HS-27A (cell line): ENCODE results near the gene NTM.
"Not testable (repeated sequence)": the region's sequence is repeated elsewhere in the genome, so short reads cannot be mapped to it uniquely, and the experiment has no call there.

Experiments used
- DNase-seq: peaks from one replicate; pipeline ENCODE4 v3.0.0-alpha.2; 2012; ENCODE audit warnings: low read depth, missing footprints

Gene NTM

GRCh38 chr11:132047167-132047566, 676.8 kb downstream of the NTM start:
- no peak for DNase-seq

DNA sequence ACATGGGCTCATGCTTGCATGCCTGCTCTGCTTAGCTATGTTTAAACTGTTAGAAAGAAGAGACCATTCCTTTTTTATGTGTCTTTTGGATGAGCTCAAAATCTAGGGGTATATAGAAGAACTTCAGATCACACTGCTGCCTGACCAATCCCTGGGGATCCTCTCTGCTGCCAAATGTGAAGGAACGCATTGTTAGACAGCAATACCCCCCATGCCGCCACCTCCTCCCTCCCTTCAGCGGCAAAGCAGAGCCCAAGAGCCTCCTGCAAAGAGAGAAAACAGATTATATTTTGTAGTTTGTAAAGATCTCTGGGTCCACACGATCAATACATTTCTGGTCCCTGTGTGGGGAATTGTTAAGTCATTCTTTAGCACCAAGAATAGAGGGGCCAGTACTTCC, 677.6 kb downstream of the NTM start:
- DNase-seq = no peak

GRCh38 chr11:132049205-132049604, 678.8 kb downstream of the NTM start:
- DNase-seq = no peak

GRCh38 chr11:132050049-132050448, 679.6 kb downstream of the NTM start:
- no peak for DNase-seq

GRCh38 chr11:132050577-132051165, 680.3 kb downstream of the NTM start:
- no peak for DNase-seq

DNA sequence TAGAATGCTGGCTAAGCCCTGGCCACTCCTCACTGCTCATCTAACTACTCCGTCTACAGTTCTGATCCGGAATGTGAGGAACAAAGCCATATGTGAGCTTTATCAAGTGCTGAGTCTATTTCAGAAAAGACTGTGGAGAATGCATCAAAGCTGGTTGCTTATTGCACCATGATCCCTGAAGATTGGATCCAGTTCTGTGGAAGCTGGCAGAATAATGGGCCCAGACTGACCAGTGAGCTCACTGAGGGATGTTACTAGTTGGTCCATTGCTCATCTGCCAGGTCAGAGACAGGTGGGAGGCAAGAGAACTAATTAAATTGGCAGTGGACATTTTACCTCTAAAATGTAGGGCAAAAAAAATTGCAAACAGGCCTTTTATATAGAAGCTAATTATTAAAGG, 681.3 kb downstream of the NTM start:
- no peak for DNase-seq

GRCh38 chr11:132052342-132052741, 681.9 kb downstream of the NTM start:
- DNase-seq = no peak

- no peak for DNase-seq
Measured at GRCh38 chr11:132052904-132053303, 682.5 kb downstream of the NTM start.

DNA sequence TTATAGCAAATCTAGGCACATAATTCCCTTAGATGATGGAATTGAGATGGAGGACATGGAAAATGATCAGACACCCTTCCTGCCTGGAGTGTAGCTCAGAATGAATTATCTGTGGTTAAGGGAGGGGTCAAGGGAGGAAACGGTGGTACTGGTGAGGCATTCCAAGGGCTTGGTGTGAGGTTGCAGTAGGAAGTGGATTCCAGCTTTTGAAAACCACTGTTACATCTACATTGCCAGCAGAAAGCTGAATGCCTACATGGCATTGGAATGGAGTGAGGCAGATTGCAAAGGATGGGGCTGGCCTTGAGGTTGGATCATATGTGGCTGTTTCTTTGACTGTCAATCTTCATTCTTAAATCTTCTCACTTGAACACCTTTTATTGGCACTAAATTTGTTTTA, 684.4 kb downstream of the NTM start:
- DNase-seq = peak; percentile 99

DNA sequence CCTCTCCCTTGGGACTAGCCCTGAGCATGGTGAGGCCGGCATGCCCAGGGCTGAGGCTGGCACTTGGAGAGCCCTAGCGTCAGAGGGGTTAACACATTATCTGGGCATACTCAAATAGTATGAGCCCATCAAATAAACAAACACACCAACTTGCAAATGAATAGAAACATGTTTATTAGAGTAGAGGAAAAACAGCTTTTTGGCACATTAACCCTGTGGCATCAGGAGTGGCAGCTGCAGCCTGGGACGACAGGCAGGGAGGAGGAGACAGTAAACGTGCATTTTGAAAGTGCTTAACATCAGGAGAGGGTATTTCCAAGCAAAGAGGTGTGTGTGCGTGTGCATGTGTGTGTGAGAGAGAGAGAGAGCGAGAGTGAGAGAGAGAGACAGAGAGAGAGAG, 684.9 kb downstream of the NTM start:
- DNase-seq = no peak

DNA sequence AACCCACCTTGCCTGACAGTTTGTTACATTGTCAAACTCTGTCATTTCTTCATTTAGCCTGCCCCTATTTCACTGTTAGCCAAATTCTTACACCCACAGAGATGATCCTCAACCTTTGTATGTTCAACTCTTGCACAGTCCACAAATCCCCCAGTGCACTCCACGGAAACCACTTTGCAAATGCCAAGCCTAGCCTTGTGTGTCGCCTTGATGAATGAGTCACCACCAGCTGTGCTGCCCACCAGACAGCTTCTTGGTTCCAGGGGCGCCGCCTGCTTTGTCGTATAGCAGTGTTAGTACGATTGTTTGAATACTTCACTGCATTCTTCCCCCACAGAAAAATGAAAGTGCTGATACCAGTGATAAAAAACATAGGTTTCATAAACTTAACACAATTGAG, 686.3 kb downstream of the NTM start:
- peak; percentile 97 for DNase-seq

GRCh38 chr11:132057266-132057665, 686.9 kb downstream of the NTM start:
- DNase-seq = no peak

DNA sequence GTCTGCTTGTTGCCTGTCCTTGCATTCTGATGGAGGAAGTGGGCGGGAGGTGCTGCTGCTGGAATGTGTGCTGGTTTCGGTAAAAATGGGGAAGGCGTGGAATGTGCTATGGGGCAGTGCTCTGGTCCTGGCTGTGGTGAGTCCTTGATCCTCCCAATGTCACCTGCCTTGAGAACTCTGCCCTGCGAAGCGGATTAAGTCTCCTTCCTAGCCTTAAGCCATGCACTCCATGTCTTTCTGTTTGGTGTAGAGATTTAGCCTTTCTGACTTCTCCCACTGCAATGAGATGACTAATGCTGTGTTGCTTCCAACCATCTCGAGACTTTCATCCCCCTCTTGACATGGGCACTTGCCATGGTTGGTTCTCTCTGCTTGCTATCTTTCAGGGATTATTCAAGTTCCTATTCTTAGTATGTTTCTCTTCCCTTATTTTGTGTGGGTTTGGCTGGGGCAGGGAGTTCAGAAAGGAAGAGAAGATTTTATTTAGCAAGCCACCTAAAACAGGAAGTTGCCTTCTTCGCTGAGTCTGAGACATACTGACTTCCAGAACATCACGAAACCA, 687.9 kb downstream of the NTM start:
- peak; percentile 88 for DNase-seq

DNA sequence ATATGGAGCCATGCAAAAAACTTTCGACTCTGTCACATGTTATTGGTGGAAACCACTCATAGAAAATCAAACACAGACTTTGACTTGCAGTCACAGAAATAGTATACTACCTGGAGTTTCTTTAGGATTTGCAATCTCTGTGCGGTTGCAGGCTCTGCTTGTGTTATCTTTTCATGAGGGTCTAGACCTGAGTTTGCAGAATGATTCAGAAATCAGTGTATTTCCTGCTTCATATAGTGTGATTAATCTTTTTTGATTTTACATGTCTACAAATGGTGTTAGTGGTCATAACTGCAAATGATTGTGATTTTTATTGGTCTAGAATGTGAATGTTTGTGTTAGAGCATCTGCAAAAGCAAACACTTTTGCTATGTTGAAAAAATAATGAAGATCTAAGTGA, 690.2 kb downstream of the NTM start:
- no peak for DNase-seq

DNA sequence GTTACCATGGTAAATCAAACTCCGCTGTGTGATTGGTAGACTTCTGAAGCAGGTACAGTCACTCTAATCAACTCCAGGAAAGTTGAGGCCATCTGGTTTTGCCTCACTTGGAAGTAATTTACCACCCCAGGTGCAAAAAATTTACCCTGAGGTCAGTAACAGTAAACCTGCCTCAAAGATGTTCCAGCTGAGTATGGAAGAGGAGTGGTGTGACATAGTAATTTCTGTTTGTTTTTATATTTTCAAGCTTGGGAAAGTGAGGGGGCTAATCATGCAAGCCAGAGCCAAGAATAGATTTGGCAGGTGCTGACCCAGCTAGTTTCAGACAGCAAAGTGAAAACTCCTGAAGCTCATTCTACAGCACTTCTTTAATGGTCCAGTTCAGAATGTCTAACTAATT, 691.6 kb downstream of the NTM start:
- no peak for DNase-seq

- DNase-seq = no peak
Measured at GRCh38 chr11:132062541-132062940, 692.1 kb downstream of the NTM start.

GRCh38 chr11:132064987-132065620, 694.7 kb downstream of the NTM start:
- peak; percentile 96 for DNase-seq

GRCh38 chr11:132068556-132068955, 698.1 kb downstream of the NTM start:
- DNase-seq = no peak

DNA sequence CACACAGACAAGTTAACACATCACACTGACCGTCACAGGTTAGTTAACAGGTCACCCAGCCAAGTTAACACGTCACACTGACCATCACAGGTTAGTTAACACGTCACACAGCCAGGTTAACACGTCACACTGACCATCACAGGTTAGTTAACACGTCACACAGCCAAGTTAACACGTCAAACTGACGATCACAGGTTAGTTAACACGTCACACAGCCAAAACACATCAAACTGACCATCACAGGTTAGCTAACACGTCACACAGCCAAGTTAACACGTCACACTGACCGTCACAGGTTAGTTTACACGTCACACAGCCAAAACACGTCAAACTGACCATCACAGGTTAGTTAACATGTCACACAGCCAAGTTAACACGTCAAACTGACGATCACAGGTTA, 699.2 kb downstream of the NTM start:
- DNase-seq = not testable (repeated sequence)

- DNase-seq = not testable (repeated sequence)
Measured at GRCh38 chr11:132070907-132071306, 700.5 kb downstream of the NTM start.

DNA sequence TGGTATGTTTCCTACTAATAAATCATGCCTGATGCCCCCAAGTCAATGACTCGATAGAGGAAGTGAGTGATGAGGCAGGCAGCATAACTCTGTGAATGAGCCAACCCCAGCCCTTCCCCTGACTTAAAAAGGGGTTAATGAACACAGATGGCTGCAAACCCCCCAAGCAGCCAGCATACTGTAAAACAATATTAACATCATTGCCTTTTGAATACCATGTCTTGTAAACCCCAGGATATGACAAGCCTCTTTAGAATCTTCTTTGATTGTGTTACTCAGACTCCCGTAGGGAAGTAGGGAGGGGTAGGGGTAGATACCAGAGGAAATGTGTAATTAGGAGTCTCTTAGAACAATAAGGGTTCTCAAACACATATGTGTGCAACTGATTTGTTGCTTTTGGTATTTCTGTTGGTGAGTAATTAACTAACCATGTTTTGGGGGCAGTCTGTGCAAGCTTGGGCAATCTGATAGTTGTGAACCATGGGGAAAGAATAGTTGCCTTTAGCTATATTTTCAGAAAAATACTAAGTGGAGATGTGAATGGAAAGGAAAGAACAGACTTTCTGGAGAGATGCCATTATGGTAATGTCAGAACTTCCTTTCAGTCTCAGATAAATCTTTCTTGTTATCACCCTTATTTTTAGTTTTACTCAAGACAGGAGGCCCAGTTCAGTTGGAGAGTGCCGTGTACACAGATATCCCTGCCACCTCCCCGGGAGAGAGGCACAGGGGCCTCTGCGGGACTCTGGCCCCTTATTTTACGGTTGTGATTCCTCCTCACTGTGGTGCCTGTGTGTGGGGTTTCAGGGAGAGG, 701.8 kb downstream of the NTM start:
- peak; percentile 94 for DNase-seq

GRCh38 chr11:132072858-132073211, 702.4 kb downstream of the NTM start:
- DNase-seq = no peak

- no peak for DNase-seq
Measured at GRCh38 chr11:132073787-132074186, 703.4 kb downstream of the NTM start.
